DND-41 (cell line): ENCODE data around the gene DOCK9.

Source experiments
- ATAC-seq: fragments of 200-7000 bp; cut with Tn5 transposase; 3 replicates; pipeline ENCODE4 v1.9.1; 2021; ENCODE audit warnings: low read depth; ENCODE audit not compliant: insufficient read depth
- DNase-seq: peaks from one replicate; pipeline ENCODE4 v3.0.0-alpha.2; 2020
- H2AFZ ChIP-seq: 2 replicates; pipeline ENCODE4 v1.6.0; 2012; ENCODE audit warnings: low read depth, low read length
- H3K27ac ChIP-seq: 2 replicates; pipeline ENCODE4 v1.5.1; 2012; ENCODE audit warnings: low read length, inconsistent platforms
- H3K27me3 ChIP-seq: fragments of 200-600 bp; sonication (generic); 2 replicates; pipeline ENCODE4 v1.6.0; 2012; ENCODE audit warnings: low read length, mild to moderate bottlenecking, inconsistent platforms; ENCODE audit not compliant: insufficient read depth, poor library complexity
- H3K36me3 ChIP-seq: 2 replicates; pipeline ENCODE4 v1.5.1; 2012; ENCODE audit warnings: low read length, inconsistent platforms; ENCODE audit not compliant: insufficient read depth
- H3K4me1 ChIP-seq: 2 replicates; pipeline ENCODE4 v1.5.1; 2012; ENCODE audit warnings: mild to moderate bottlenecking, low read length; ENCODE audit not compliant: insufficient read depth
- H3K4me2 ChIP-seq: 2 replicates; pipeline ENCODE4 v1.6.0; 2012; ENCODE audit warnings: mild to moderate bottlenecking, moderate library complexity, low read length, inconsistent platforms; ENCODE audit not compliant: insufficient read depth
- H3K4me3 ChIP-seq, 2 experiments: fragments of 200-600 bp in 1 of 2; shearing (Covaris generic) in 1 of 2; 2 replicates each; pipeline ENCODE4 v1.5.1; 2012 to 2016; ENCODE audit warnings: inconsistent platforms in 2 of 2, low read length in 2 of 2, mild to moderate bottlenecking in 2 of 2, low read depth in 1 of 2, moderate library complexity in 1 of 2
- H3K79me2 ChIP-seq: 2 replicates; pipeline ENCODE4 v1.6.0; 2012; ENCODE audit warnings: low read length, inconsistent platforms; ENCODE audit not compliant: insufficient read depth
- H3K9ac ChIP-seq: 2 replicates; pipeline ENCODE4 v1.6.0; 2012; ENCODE audit warnings: low read depth, mild to moderate bottlenecking, inconsistent platforms, low read length, moderate library complexity
- H3K9me3 ChIP-seq: 2 replicates; pipeline ENCODE4 v1.5.1; 2012; ENCODE audit warnings: low read length, moderate library complexity, mild to moderate bottlenecking, inconsistent platforms; ENCODE audit not compliant: insufficient read depth, severe bottlenecking
- H4K20me1 ChIP-seq: 2 replicates; pipeline ENCODE4 v1.6.0; 2012; ENCODE audit warnings: low read length; ENCODE audit not compliant: insufficient read depth
- CTCF ChIP-seq: IDR thresholded peaks from 2 replicates; pipeline ENCODE4 v1.5.1; 2012; ENCODE audit warnings: borderline replicate concordance, low read length, moderate library complexity, mild to moderate bottlenecking; ENCODE audit not compliant: poor library complexity, severe bottlenecking; ENCODE audit errors: extremely low read depth
- EZH2 ChIP-seq: IDR thresholded peaks from 3 replicates; pipeline ENCODE4 v1.6.1; 2012; ENCODE audit warnings: borderline replicate concordance, low read depth, mild to moderate bottlenecking, moderate library complexity, low read length, inconsistent platforms; ENCODE audit not compliant: severe bottlenecking

DOCK9 gene

GRCh38 chr13:98847780-98848179, 130.1 kb downstream of the DOCK9 start:
- H3K27me3 ChIP-seq: no peaks in the 10 kb centered on the region
- H4K20me1 ChIP-seq: no peaks in the 10 kb centered on the region
- no peak for TF ChIP-seq CTCF
- no peak for TF ChIP-seq EZH2
- H2AFZ ChIP-seq: no peak overlapping the region
- no peaks in the 10 kb centered on the region for H3K9me3 ChIP-seq
- DNase-seq (no peak), ATAC-seq (no peak)
- no peak overlapping the region for H3K9ac ChIP-seq
- H3K4me3 ChIP-seq: no peak overlapping the region
- no peak overlapping the region for H3K4me2 ChIP-seq
- H3K36me3 ChIP-seq: peaks cover 12% of the 10 kb centered on the region
- H3K4me1 ChIP-seq: no peaks in the 10 kb centered on the region
- no peaks in the 10 kb centered on the region for H3K79me2 ChIP-seq
- H3K27ac ChIP-seq: no peak overlapping the region

GRCh38 chr13:98846986-98847385, 130.9 kb downstream of the DOCK9 start:
- TF ChIP-seq EZH2 (no peak), CTCF (no peak)
- no peak overlapping the region for H3K9ac ChIP-seq
- H3K4me1 ChIP-seq: no peaks in the 10 kb centered on the region
- no peak overlapping the region for H3K4me2 ChIP-seq
- no peaks in the 10 kb centered on the region for H3K9me3 ChIP-seq
- ATAC-seq: no peak
- no peak overlapping the region for H2AFZ ChIP-seq
- no peaks in the 10 kb centered on the region for H3K79me2 ChIP-seq
- no peaks in the 10 kb centered on the region for H3K27me3 ChIP-seq
- DNase-seq: no peak
- no peak overlapping the region for H3K27ac ChIP-seq
- no peak overlapping the region for H3K4me3 ChIP-seq
- H4K20me1 ChIP-seq: no peaks in the 10 kb centered on the region
- H3K36me3 ChIP-seq: peaks cover 12% of the 10 kb centered on the region

- Histone ChIP-seq H3K4me2 (no peak overlapping the region), H3K4me3 (no peak overlapping the region), H3K79me2 (no peaks in the 10 kb centered on the region), H3K9ac (no peak overlapping the region), H3K36me3 (peaks cover 12% of the 10 kb centered on the region), H4K20me1 (no peaks in the 10 kb centered on the region), H3K4me1 (no peaks in the 10 kb centered on the region), H3K27ac (no peak overlapping the region), H3K27me3 (no peaks in the 10 kb centered on the region), H2AFZ (no peak overlapping the region), H3K9me3 (no peaks in the 10 kb centered on the region)
- DNase-seq: no peak
- TF ChIP-seq CTCF (no peak), EZH2 (no peak)
- no peak for ATAC-seq
Observed at GRCh38 chr13:98846521-98846920, 131.3 kb downstream of the DOCK9 start.

GRCh38 chr13:98845742-98846141, 132.1 kb downstream of the DOCK9 start:
- Histone ChIP-seq H3K9ac (no peak overlapping the region), H2AFZ (no peak overlapping the region), H3K4me2 (no peak overlapping the region), H3K4me3 (no peak overlapping the region), H4K20me1 (no peaks in the 10 kb centered on the region), H3K27ac (no peak overlapping the region), H3K4me1 (no peaks in the 10 kb centered on the region), H3K27me3 (no peaks in the 10 kb centered on the region), H3K79me2 (no peaks in the 10 kb centered on the region), H3K36me3 (peaks cover 12% of the 10 kb centered on the region), H3K9me3 (no peaks in the 10 kb centered on the region)
- no peak for TF ChIP-seq CTCF
- TF ChIP-seq EZH2: no peak
- ATAC-seq: no peak
- DNase-seq: no peak
